Measurements from ENCODE around the gene CYP21A2. TPM values are rescaled to one million over a fixed set of nuclear protein-coding genes. Genes with fewer than 3 reads are reported as not detected.

CYP21A2 gene
- total and polyA plus RNA-seq, 3 experiments from 2014 or later, result 0.37 to 0.40 TPM; not detected in 1

DNA sequence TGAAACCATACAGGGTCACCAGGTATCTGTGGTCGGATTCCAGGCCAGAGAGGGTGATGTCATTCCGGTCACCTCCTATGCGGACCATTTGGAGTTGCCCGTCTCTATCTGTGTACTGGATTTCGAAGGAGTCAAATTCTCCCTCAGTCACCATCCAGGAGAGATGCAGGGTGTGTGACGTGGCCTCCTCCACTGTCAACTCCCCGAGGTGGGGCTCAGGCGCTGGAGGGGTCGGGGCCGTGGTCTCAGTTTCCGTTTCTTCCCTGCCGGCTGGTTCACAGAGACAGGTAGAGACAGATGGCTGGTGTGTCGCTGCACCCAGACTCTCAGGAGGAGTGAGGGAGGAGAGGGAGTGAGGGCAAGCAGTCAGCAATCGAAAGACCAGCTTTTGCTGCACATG lies 30.7 kb downstream of the CYP21A2 start:
- CTCF ChIA-PET, result no interaction called here
- no peaks in the 10 kb centered on the region for H3K36me3 Mint-ChIP-seq
- H3K4me1 Mint-ChIP-seq, result no peaks in the 10 kb centered on the region
- Histone ChIP-seq H3K4me3 (ENCODE audit: low read length) (no peak overlapping the region), H3K9me3 (ENCODE audit: low read length) (no peaks in the 10 kb centered on the region), H3K4me1 (ENCODE audit: insufficient read depth, low read length) (no peaks in the 10 kb centered on the region), H3K27ac (ENCODE audit: low read depth, low read length) (no peak overlapping the region), H3K27me3 (ENCODE audit: insufficient read depth, low read length, poor library complexity, severe bottlenecking) (no peaks in the 10 kb centered on the region), H3K36me3 (ENCODE audit: insufficient read depth, low read length) (no peaks in the 10 kb centered on the region)
- DNase-seq, result no peak
- peaks cover 6 to 7% of the 10 kb centered on the region in 2 donors for H3K27me3 Mint-ChIP-seq
- H3K4me3 Mint-ChIP-seq, result no peak overlapping the region
- H3K9me3 Mint-ChIP-seq, result no peaks in the 10 kb centered on the region
- POLR2A ChIA-PET, result no interaction called here
- H3K27ac Mint-ChIP-seq, result peak overlapping the region in 2 of 8 donors; percentile 3 to 21

DNA sequence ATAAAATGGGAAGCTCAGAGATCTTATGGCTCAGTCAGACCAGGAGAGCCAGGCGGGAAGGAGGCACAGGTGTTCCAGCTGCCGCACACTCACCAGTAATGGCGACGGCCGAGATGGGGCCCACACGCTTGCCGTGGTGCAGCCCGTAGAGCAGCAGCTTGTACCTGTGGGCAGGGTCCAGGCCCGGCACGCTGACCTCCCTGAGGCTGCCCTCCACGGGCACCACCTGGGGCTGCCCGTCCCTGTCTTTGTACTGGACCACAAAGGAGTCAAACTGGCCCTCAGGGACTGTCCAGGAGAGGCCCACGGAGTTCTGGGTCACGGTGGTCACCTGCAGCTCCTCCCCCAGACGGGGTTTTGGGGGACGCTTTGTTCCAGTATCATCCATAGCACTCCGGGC lies 31.2 kb downstream of the CYP21A2 start:
- Histone ChIP-seq H3K4me3 (ENCODE audit: low read length) (no peak overlapping the region), H3K4me1 (ENCODE audit: insufficient read depth, low read length) (no peaks in the 10 kb centered on the region), H3K36me3 (ENCODE audit: insufficient read depth, low read length) (no peaks in the 10 kb centered on the region), H3K27me3 (ENCODE audit: insufficient read depth, low read length, poor library complexity, severe bottlenecking) (no peaks in the 10 kb centered on the region), H3K27ac (ENCODE audit: low read depth, low read length) (no peak overlapping the region), H3K9me3 (ENCODE audit: low read length) (no peaks in the 10 kb centered on the region)
- Mint-ChIP-seq H3K4me1 (no peaks in the 10 kb centered on the region), H3K9me3 (no peaks in the 10 kb centered on the region), H3K27me3 (peaks cover 6 to 7% of the 10 kb centered on the region in 2 donors), H3K27ac (no peak overlapping the region), H3K36me3 (no peaks in the 10 kb centered on the region), H3K4me3 (no peak overlapping the region)
- POLR2A ChIA-PET, result no interaction called here
- CTCF ChIA-PET, result no interaction called here
- no peak for DNase-seq

DNA sequence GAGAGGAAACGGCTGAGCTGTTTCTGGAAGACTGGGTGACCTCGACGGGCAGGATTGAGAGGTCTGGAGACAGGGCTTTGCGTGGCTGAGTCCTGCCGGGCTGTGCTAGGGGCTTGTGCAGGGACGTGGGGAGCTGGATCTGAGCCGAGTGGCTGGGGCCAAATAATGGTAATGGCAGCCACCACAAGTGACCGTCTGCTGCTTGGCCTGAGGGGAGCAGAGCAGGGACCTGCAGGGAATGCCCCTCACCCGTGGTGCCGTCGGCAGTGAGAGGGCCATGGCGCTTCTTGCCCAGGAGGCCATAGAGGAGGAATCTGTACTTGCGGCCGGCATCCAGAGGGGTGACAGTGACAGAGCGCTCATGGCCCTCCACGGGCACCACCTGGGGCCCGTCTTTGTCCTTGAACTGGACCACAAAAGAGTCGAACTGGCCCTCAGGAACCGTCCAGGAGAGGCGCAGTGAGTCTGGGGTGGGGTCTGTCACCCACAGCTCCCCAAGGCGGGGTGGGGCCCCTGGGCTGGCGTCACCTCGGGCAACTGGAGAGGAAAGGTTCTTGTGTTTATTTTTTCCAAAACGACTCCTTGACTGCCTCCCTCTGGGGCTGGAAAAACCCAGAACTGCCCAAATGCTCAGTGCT lies 31.8 kb downstream of the CYP21A2 start:
- Histone ChIP-seq H3K9me3 (ENCODE audit: low read length) (no peaks in the 10 kb centered on the region), H3K27me3 (ENCODE audit: insufficient read depth, low read length, poor library complexity, severe bottlenecking) (no peaks in the 10 kb centered on the region), H3K4me3 (ENCODE audit: low read length) (no peak overlapping the region), H3K27ac (ENCODE audit: low read depth, low read length) (no peak overlapping the region), H3K36me3 (ENCODE audit: insufficient read depth, low read length) (no peaks in the 10 kb centered on the region), H3K4me1 (ENCODE audit: insufficient read depth, low read length) (no peaks in the 10 kb centered on the region)
- no peak overlapping the region for H3K4me3 Mint-ChIP-seq
- no peaks in the 10 kb centered on the region for H3K36me3 Mint-ChIP-seq
- peaks cover 6 to 9% of the 10 kb centered on the region in 2 donors for H3K27me3 Mint-ChIP-seq
- H3K27ac Mint-ChIP-seq, result no peak overlapping the region
- no peaks in the 10 kb centered on the region for H3K9me3 Mint-ChIP-seq
- H3K4me1 Mint-ChIP-seq, result no peaks in the 10 kb centered on the region
- DNase-seq, result no peak
- CTCF ChIA-PET, result no interaction called here
- POLR2A ChIA-PET, result no interaction called here

DNA sequence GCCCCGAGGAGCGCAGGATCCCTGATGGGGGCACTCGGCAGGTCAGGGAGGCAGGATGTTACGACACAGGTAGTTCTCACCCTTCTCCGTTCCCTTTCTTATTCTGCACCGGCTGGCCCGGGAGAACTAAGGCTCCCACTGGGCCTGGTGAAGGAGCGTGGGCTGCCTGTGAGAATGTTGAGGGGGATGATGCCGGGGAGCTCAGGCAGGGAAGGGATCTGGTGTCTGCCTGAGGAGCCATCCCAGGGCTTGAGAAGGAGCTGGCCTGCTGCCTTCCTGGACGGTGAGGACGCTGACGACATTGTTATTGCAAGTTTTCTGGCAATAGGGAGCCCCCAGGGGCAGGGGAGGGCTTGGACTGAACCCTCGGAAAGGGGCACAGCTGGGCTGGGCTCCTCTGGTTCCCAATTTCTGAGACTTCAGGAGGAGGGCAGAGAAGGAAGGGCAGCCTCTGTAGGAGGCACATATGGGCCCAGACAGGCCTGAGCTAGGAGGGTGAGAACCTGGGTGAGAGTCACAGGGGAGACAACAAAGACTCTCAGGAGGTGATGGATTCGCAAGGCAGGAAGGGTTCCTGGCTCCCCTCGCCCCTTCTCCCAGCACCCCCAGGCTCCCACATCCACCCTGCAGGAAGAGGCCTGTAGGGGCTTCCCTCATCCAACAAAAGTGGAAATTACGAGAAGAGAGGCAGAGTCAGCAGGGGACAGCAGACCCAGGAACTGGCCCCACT lies 32.8 kb downstream of the CYP21A2 start:
- Mint-ChIP-seq H3K36me3 (no peaks in the 10 kb centered on the region), H3K27ac (peak overlapping the region in 2 of 8 donors; percentile 72 to 85), H3K27me3 (peaks cover 8 to 15% of the 10 kb centered on the region in 2 donors), H3K4me1 (no peaks in the 10 kb centered on the region), H3K4me3 (no peak overlapping the region), H3K9me3 (no peaks in the 10 kb centered on the region)
- H3K27me3 ChIP-seq (ENCODE audit: insufficient read depth, low read length, poor library complexity, severe bottlenecking), result no peaks in the 10 kb centered on the region
- no peak overlapping the region for H3K27ac ChIP-seq (ENCODE audit: low read depth, low read length)
- DNase-seq, result no peak
- no peaks in the 10 kb centered on the region for H3K4me1 ChIP-seq (ENCODE audit: insufficient read depth, low read length)
- ChIA-PET POLR2A (interaction anchor here (0.6 to 0.7 kb wide), 2 partner anchors 75 to 80 kb away, joined by 3 to 5 read pairs; no protein-coding TSS in a partner anchor), CTCF (interaction anchor here (0.6 kb wide), 1 partner anchor 524 kb away, joined by 3 read pairs; the partner anchor contains the start of gene ATP6V1G2)
- no peak overlapping the region for H3K4me3 ChIP-seq (ENCODE audit: low read length)
- no peaks in the 10 kb centered on the region for H3K36me3 ChIP-seq (ENCODE audit: insufficient read depth, low read length)
- no peaks in the 10 kb centered on the region for H3K9me3 ChIP-seq (ENCODE audit: low read length)

DNA sequence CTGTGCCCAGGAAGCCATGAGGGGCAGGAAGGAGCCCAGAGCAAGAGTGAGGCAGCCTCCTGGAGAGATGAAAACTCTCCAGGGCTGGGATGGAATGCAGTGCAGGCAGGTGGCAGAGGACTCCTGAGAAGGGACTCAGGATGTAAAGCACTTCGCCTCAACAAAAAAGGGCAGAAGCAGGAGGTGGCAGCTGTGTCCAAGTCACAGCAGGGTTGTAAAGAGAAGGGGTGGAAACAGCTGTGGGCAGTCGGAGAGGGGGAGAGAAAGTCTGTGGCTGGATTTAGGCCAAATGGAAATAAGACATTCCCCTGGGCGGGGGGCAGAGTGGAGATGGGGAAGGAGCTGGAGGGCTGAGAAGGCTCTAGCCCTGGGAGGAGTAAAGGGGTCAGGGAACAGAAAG lies 34.9 kb downstream of the CYP21A2 start:
- Mint-ChIP-seq H3K9me3 (no peaks in the 10 kb centered on the region), H3K27ac (no peak overlapping the region), H3K27me3 (peaks cover 8 to 15% of the 10 kb centered on the region in 2 donors), H3K36me3 (no peaks in the 10 kb centered on the region), H3K4me1 (no peaks in the 10 kb centered on the region), H3K4me3 (no peak overlapping the region)
- Histone ChIP-seq H3K4me1 (ENCODE audit: insufficient read depth, low read length) (no peaks in the 10 kb centered on the region), H3K4me3 (ENCODE audit: low read length) (no peak overlapping the region), H3K36me3 (ENCODE audit: insufficient read depth, low read length) (no peaks in the 10 kb centered on the region), H3K9me3 (ENCODE audit: low read length) (no peaks in the 10 kb centered on the region), H3K27me3 (ENCODE audit: insufficient read depth, low read length, poor library complexity, severe bottlenecking) (no peaks in the 10 kb centered on the region), H3K27ac (ENCODE audit: low read depth, low read length) (no peak overlapping the region)
- ChIA-PET CTCF (interaction anchor here (2.1 kb wide), 1 partner anchor 26 kb away, joined by 4 read pairs; no protein-coding TSS in a partner anchor), POLR2A (no interaction called here)
- no peak for DNase-seq

DNA sequence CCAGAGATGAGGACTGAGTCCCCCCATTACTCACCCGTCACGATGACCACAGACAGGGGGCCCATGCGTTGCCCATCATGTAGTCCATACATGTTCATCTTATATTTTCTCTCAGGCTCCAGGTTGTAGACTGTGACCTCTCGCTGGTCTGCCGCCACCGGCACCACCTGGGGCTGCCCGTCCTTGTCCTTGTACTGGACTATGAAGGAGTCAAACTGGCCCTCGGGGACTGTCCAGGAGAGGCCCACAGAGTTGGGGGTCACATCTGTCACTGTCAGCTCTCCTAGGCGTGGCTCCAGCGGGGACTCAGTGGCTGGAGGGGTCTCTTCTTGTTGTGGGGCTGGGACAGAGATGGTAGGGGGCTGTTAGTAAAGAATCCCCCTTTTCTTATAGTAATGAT lies 35.4 kb downstream of the CYP21A2 start:
- DNase-seq, result no peak
- Histone ChIP-seq H3K4me3 (ENCODE audit: low read length) (no peak overlapping the region), H3K4me1 (ENCODE audit: insufficient read depth, low read length) (no peaks in the 10 kb centered on the region), H3K9me3 (ENCODE audit: low read length) (no peaks in the 10 kb centered on the region), H3K36me3 (ENCODE audit: insufficient read depth, low read length) (no peaks in the 10 kb centered on the region), H3K27me3 (ENCODE audit: insufficient read depth, low read length, poor library complexity, severe bottlenecking) (no peaks in the 10 kb centered on the region), H3K27ac (ENCODE audit: low read depth, low read length) (no peak overlapping the region)
- Mint-ChIP-seq H3K9me3 (no peaks in the 10 kb centered on the region), H3K27me3 (peaks cover 8 to 15% of the 10 kb centered on the region in 2 donors), H3K36me3 (no peaks in the 10 kb centered on the region), H3K4me1 (no peaks in the 10 kb centered on the region), H3K4me3 (no peak overlapping the region), H3K27ac (no peak overlapping the region)
- ChIA-PET POLR2A (no interaction called here), CTCF (interaction anchor here (2.1 kb wide), 1 partner anchor 27 kb away, joined by 4 read pairs; no protein-coding TSS in a partner anchor)

DNA sequence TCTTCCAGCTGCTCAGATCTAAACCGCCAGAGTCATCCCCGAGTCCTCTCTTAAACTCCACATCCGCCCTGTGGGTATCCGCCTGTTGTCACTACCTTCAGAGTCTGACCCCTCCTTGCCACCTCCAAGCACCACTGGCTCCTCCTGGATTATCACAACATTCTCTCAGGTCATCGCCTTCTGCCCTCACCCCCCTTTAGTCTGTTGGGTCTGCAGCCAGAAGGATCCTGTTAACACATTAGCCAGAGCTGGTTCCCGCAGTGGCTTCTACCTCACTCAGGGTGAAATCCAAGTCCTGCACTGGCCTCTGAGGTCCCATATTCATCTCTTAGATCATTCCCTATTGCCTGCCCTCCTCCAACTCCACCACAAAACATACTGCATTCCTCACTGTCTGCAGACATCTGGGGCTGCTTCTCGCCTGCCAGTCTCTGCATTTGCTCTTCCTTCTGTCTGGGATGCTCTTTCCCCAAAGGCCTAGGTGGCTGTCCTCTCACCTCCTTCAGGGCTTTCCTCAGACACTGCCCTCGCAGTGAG lies 36.8 kb downstream of the CYP21A2 start:
- H3K4me1 Mint-ChIP-seq, result no peaks in the 10 kb centered on the region
- no peaks in the 10 kb centered on the region for H3K27me3 ChIP-seq (ENCODE audit: insufficient read depth, low read length, poor library complexity, severe bottlenecking)
- CTCF ChIA-PET, result no interaction called here
- no peaks in the 10 kb centered on the region for H3K36me3 Mint-ChIP-seq
- H3K4me1 ChIP-seq (ENCODE audit: insufficient read depth, low read length), result no peaks in the 10 kb centered on the region
- H3K4me3 Mint-ChIP-seq, result no peak overlapping the region
- no peak overlapping the region for H3K27ac Mint-ChIP-seq
- POLR2A ChIA-PET, result no interaction called here
- H3K9me3 ChIP-seq (ENCODE audit: low read length), result no peaks in the 10 kb centered on the region
- H3K27me3 Mint-ChIP-seq, result peaks cover 8 to 15% of the 10 kb centered on the region in 2 donors
- H3K27ac ChIP-seq (ENCODE audit: low read depth, low read length), result no peak overlapping the region
- no peaks in the 10 kb centered on the region for H3K9me3 Mint-ChIP-seq
- H3K4me3 ChIP-seq (ENCODE audit: low read length), result no peak overlapping the region
- DNase-seq, result no peak
- no peaks in the 10 kb centered on the region for H3K36me3 ChIP-seq (ENCODE audit: insufficient read depth, low read length)

DNA sequence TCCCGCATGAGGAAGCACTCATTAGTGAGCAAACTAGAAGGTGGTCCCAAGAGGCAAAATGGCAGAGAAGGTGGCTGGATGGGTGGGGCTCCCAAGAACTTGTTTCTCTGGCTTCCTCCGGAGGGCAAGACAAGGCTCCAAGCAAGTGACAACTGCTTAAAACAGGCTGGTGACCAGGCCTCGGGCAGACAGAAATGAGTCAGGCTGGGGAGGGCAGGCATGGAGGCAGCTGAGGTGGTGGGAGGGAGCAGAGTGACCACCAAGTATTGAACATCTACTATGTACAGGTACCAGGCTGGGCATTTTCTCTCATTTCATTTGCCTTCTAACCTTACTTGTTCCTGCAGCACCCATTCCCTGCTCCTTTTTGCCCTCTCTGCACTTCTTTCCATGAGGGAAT lies 37.6 kb downstream of the CYP21A2 start:
- no peak overlapping the region for H3K4me3 ChIP-seq (ENCODE audit: low read length)
- H3K36me3 Mint-ChIP-seq, result no peaks in the 10 kb centered on the region
- no peaks in the 10 kb centered on the region for H3K36me3 ChIP-seq (ENCODE audit: insufficient read depth, low read length)
- H3K4me1 Mint-ChIP-seq, result no peaks in the 10 kb centered on the region
- no peaks in the 10 kb centered on the region for H3K9me3 Mint-ChIP-seq
- no peaks in the 10 kb centered on the region for H3K9me3 ChIP-seq (ENCODE audit: low read length)
- DNase-seq, result no peak
- ChIA-PET POLR2A (no interaction called here), CTCF (no interaction called here)
- no peaks in the 10 kb centered on the region for H3K27me3 ChIP-seq (ENCODE audit: insufficient read depth, low read length, poor library complexity, severe bottlenecking)
- no peak overlapping the region for H3K4me3 Mint-ChIP-seq
- H3K27ac ChIP-seq (ENCODE audit: low read depth, low read length), result no peak overlapping the region
- H3K27me3 Mint-ChIP-seq, result peaks cover 8 to 15% of the 10 kb centered on the region in 2 donors
- no peaks in the 10 kb centered on the region for H3K4me1 ChIP-seq (ENCODE audit: insufficient read depth, low read length)
- H3K27ac Mint-ChIP-seq, result no peak overlapping the region

Measured in CD8-positive, alpha-beta memory T cell (primary cell).